SK-N-SH treated with all-trans-retinoic acid at 6 μM for 48 hours (cell line): ENCODE results near the gene SLC22A23.

Source experiments
- ATAC-seq: fragments of 200-7000 bp; cut with Tn5 transposase; 3 replicates; pipeline ENCODE4 v1.9.1; 2020; ENCODE audit warnings: mild to moderate bottlenecking, moderate library complexity
- ARNTL ChIP-seq: fragments of 450-650 bp; formaldehyde crosslinking; IDR thresholded peaks from 2 replicates; pipeline ENCODE4 v1.5.0; 2020; ENCODE audit warnings: low read depth, mild to moderate bottlenecking, moderate library complexity, borderline replicate concordance
- BACH2 ChIP-seq: fragments of 250-450 bp; sonication (Bioruptor Pico); IDR thresholded peaks from 2 replicates; pipeline ENCODE4 v1.9.0; 2021; ENCODE audit warnings: mild to moderate bottlenecking, borderline replicate concordance
- CSDC2 ChIP-seq: fragments of 250-450 bp; sonication (Bioruptor Pico); IDR thresholded peaks from 2 replicates; pipeline ENCODE4 v1.5.0; 2020; ENCODE audit warnings: mild to moderate bottlenecking, moderate library complexity
- ESRRG ChIP-seq: fragments of 250-450 bp; sonication (Bioruptor Pico); IDR thresholded peaks from 2 replicates; pipeline ENCODE4 v1.6.1; 2021; ENCODE audit warnings: mild to moderate bottlenecking
- GLIS3 ChIP-seq: fragments of 250-450 bp; sonication (Bioruptor Pico); IDR thresholded peaks from 2 replicates; pipeline ENCODE4 v1.5.0; 2020; ENCODE audit warnings: mild to moderate bottlenecking, moderate library complexity
- ISL1 ChIP-seq: fragments of 250-450 bp; sonication (Bioruptor Pico); IDR thresholded peaks from 2 replicates; pipeline ENCODE4 v2.1.2; 2022; ENCODE audit warnings: mild to moderate bottlenecking, moderate library complexity
- OSR1 ChIP-seq: fragments of 250-450 bp; sonication (Bioruptor Pico); IDR thresholded peaks from 2 replicates; pipeline ENCODE4 v1.8.0; 2022; ENCODE audit warnings: moderate library complexity, mild to moderate bottlenecking, inconsistent platforms
- PPARA ChIP-seq: fragments of 250-450 bp; sonication (Bioruptor Pico); IDR thresholded peaks from 2 replicates; pipeline ENCODE4 v1.5.0; 2020; ENCODE audit warnings: mild to moderate bottlenecking, borderline replicate concordance
- RARB ChIP-seq: fragments of 250-450 bp; sonication (Bioruptor Pico); IDR thresholded peaks from 2 replicates; pipeline ENCODE4 v1.8.0; 2021; ENCODE audit warnings: mild to moderate bottlenecking, moderate library complexity
- SNAI2 ChIP-seq: fragments of 250-450 bp; sonication (Bioruptor Pico); IDR thresholded peaks from 2 replicates; pipeline ENCODE4 v1.5.0; 2020; ENCODE audit warnings: mild to moderate bottlenecking, moderate library complexity
- TCF4 ChIP-seq: fragments of 250-450 bp; sonication (Bioruptor Pico); IDR thresholded peaks from 2 replicates; pipeline ENCODE4 v1.8.0; 2021; ENCODE audit warnings: mild to moderate bottlenecking, moderate library complexity, borderline replicate concordance
- ZC3H10 ChIP-seq: fragments of 250-450 bp; sonication (Bioruptor Pico); IDR thresholded peaks from 2 replicates; pipeline ENCODE4 v1.5.1; 2021; ENCODE audit warnings: mild to moderate bottlenecking, moderate library complexity
- ZFP3 ChIP-seq: fragments of 250-450 bp; sonication (Bioruptor Pico); IDR thresholded peaks from 2 replicates; pipeline ENCODE4 v1.5.0; 2020; ENCODE audit warnings: mild to moderate bottlenecking, moderate library complexity
- ZNF565 ChIP-seq: fragments of 450-650 bp; formaldehyde crosslinking; conservative IDR thresholded peaks from 2 replicates; pipeline ENCODE4 v1.5.0; 2020; ENCODE audit warnings: low read depth, mild to moderate bottlenecking, moderate library complexity
- ZNF70 ChIP-seq: fragments of 450-650 bp; formaldehyde crosslinking; IDR thresholded peaks from 2 replicates; pipeline ENCODE4 v1.5.0; 2020; ENCODE audit warnings: mild to moderate bottlenecking, moderate library complexity
- ZNF8 ChIP-seq: fragments of 450-650 bp; formaldehyde crosslinking; IDR thresholded peaks from 2 replicates; pipeline ENCODE4 v1.5.0; 2020; ENCODE audit warnings: mild to moderate bottlenecking, moderate library complexity
- TF ChIP-seq, protein P1 (sequence below): fragments of 250-450 bp; sonication (Bioruptor Pico); IDR thresholded peaks from 2 replicates; pipeline ENCODE4 v1.8.0; 2020; ENCODE audit warnings: mild to moderate bottlenecking, moderate library complexity, borderline replicate concordance
- TF ChIP-seq, protein P2 (sequence below): fragments of 250-450 bp; sonication (Bioruptor Pico); IDR thresholded peaks from 2 replicates; pipeline ENCODE4 v1.5.1; 2020; ENCODE audit warnings: low read depth, mild to moderate bottlenecking, moderate library complexity
- TF ChIP-seq, protein P3 (sequence below): fragments of 250-450 bp; sonication (Bioruptor Pico); IDR thresholded peaks from 2 replicates; pipeline ENCODE4 v1.5.1; 2021; ENCODE audit warnings: mild to moderate bottlenecking, moderate library complexity
- TF ChIP-seq, protein P4 (sequence below): fragments of 250-450 bp; sonication (Bioruptor Pico); IDR thresholded peaks from 2 replicates; pipeline ENCODE4 v1.5.0; 2020; ENCODE audit warnings: mild to moderate bottlenecking, moderate library complexity

Gene SLC22A23

DNA sequence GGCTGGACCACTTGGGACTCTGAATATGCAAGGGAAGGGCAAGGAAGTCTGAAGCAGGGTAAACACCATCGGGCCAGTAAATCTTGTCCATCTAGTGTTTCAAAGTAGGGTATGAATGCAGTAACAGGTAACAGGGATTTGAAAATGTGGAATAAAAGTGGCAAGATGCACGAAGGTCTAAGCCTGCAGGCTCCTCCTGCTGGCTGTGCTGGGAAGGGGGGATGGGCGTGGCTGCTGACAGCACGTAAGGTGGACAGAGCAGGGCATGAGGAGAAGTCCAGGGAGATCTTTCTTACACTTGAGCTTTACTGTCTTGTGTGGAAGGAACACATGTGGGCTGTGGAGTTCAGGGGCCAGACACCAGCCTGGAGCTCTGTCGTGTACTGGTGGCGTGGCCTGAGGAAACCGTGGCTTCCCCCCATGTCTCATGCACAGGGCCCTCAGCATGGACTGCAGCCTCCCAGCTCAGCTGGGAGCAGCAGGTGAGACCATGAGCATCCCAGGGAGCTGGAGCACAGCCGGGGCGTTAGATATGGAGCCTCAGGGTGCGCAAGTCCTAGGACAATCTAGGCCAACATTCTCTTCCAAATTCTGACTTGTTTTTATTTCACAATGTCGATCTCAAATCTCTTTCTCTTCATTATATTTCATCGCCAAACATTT lies 84.5 kb downstream of the SLC22A23 start:
- ATAC-seq: peak; percentile 32; the same call in 1 of the 3 replicates
- TF ChIP-seq CSDC2 (CRISPR knock-in tag) (no peak), ZNF70 (CRISPR knock-in tag) (peak; percentile 63), TCF4 (CRISPR knock-in tag) (no peak), SNAI2 (CRISPR knock-in tag) (no peak), OSR1 (CRISPR knock-in tag) (no peak), ZC3H10 (CRISPR knock-in tag) (no peak)
- TF ChIP-seq, protein P1, sequence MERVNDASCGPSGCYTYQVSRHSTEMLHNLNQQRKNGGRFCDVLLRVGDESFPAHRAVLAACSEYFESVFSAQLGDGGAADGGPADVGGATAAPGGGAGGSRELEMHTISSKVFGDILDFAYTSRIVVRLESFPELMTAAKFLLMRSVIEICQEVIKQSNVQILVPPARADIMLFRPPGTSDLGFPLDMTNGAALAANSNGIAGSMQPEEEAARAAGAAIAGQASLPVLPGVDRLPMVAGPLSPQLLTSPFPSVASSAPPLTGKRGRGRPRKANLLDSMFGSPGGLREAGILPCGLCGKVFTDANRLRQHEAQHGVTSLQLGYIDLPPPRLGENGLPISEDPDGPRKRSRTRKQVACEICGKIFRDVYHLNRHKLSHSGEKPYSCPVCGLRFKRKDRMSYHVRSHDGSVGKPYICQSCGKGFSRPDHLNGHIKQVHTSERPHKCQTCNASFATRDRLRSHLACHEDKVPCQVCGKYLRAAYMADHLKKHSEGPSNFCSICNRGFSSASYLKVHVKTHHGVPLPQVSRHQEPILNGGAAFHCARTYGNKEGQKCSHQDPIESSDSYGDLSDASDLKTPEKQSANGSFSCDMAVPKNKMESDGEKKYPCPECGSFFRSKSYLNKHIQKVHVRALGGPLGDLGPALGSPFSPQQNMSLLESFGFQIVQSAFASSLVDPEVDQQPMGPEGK (CRISPR knock-in tag): no peak
- TF ChIP-seq, protein P2, sequence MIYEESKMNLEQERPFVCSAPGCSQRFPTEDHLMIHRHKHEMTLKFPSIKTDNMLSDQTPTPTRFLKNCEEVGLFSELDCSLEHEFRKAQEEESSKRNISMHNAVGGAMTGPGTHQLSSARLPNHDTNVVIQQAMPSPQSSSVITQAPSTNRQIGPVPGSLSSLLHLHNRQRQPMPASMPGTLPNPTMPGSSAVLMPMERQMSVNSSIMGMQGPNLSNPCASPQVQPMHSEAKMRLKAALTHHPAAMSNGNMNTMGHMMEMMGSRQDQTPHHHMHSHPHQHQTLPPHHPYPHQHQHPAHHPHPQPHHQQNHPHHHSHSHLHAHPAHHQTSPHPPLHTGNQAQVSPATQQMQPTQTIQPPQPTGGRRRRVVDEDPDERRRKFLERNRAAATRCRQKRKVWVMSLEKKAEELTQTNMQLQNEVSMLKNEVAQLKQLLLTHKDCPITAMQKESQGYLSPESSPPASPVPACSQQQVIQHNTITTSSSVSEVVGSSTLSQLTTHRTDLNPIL (CRISPR knock-in tag): no peak

DNA sequence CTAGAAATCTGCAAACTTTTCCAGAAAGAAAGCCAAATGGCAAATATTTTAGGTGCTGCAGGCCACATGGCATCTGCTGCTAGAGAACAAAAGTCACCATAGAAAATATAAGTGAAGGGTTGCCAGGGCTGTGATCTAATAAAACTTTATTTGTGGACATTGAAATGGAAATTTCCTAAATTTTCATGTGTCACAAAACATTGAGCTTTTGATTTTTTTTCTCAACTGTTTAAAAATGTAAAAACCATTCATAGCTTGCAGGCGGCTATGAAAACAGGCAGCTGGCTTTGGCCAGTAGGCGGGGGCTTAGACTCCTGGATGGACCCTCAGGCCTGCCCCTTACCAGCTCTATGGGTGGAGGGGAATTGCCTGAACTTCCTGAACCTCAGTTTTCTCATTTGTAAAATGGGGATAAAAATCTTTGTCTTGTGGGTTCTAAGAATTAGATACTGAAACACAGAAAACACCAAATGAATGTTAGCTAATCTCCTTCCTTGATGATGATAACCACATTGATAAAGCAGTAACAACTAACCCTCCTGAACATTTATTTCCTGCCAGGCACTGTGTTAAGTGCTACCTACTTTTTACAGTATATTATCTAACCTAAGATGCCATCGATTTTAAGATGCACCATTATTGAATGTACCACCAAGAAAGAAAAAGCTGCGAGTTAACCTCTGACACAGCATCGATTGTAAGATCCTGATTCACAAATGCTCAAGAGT lies 85.5 kb downstream of the SLC22A23 start:
- ATAC-seq: no peak
- no peak for TF ChIP-seq ESRRG
- no peak for TF ChIP-seq SNAI2 (CRISPR knock-in tag)
- TF ChIP-seq, protein P3, sequence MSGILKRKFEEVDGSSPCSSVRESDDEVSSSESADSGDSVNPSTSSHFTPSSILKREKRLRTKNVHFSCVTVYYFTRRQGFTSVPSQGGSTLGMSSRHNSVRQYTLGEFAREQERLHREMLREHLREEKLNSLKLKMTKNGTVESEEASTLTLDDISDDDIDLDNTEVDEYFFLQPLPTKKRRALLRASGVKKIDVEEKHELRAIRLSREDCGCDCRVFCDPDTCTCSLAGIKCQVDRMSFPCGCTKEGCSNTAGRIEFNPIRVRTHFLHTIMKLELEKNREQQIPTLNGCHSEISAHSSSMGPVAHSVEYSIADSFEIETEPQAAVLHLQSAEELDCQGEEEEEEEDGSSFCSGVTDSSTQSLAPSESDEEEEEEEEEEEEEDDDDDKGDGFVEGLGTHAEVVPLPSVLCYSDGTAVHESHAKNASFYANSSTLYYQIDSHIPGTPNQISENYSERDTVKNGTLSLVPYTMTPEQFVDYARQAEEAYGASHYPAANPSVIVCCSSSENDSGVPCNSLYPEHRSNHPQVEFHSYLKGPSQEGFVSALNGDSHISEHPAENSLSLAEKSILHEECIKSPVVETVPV (CRISPR knock-in tag): no peak
- no peak for TF ChIP-seq OSR1 (CRISPR knock-in tag)
- TF ChIP-seq, protein P2 (CRISPR knock-in tag): no peak
- no peak for TF ChIP-seq ZNF565
- no peak for TF ChIP-seq BACH2 (CRISPR knock-in tag)
- TF ChIP-seq, protein P1 (CRISPR knock-in tag): no peak
- no peak for TF ChIP-seq ZNF8 (CRISPR knock-in tag)
- TF ChIP-seq PPARA: no peak

DNA sequence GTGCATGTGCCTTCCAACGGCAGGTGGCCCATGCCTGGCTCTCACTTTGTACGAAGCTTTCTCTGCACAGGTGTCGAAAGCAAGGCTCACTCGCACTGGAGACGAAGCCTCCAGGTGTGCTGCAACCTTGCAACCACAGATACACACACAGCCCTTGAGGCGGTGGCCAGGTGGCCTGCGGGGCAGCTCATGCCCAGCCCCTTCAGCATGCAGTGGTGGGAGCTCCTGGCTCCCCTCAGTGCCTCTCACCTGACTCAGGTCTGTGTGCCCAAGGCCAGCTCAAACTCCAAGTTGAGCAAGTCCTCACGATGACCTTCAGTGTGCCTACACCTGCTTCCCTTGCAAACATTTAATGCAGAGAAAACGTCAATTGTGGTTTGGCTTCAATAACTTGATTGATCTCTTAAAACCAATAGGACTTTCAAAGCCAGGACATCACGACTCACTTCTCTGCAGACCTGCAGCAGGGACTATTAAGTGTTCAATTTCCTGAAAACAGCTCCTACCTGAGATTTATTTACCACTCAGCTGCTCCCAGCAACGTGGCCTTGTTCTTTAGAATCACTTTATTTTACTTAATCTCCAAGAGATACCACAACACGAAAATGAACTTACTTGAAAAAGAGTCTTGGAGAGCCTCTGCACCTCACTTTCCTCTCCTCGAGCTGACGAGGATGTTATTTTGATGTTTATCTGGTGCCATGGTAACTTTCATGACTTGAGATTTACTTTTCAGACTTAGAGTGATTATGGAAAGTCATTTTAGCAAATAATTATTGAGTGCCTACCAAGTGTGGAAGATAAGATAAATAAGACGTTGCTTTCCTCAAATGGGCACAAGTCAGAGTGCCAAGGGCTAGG lies 86.3 kb downstream of the SLC22A23 start:
- no peak for ATAC-seq
- TF ChIP-seq CSDC2 (CRISPR knock-in tag) (no peak), SNAI2 (CRISPR knock-in tag) (no peak), ARNTL (CRISPR knock-in tag) (no peak), ESRRG (no peak), ISL1 (CRISPR knock-in tag) (no peak), OSR1 (CRISPR knock-in tag) (no peak), GLIS3 (no peak), RARB (no peak), ZNF8 (CRISPR knock-in tag) (no peak), ZFP3 (CRISPR knock-in tag) (no peak), ZNF565 (no peak)
- TF ChIP-seq, protein P2 (CRISPR knock-in tag): no peak
- TF ChIP-seq, protein P4, sequence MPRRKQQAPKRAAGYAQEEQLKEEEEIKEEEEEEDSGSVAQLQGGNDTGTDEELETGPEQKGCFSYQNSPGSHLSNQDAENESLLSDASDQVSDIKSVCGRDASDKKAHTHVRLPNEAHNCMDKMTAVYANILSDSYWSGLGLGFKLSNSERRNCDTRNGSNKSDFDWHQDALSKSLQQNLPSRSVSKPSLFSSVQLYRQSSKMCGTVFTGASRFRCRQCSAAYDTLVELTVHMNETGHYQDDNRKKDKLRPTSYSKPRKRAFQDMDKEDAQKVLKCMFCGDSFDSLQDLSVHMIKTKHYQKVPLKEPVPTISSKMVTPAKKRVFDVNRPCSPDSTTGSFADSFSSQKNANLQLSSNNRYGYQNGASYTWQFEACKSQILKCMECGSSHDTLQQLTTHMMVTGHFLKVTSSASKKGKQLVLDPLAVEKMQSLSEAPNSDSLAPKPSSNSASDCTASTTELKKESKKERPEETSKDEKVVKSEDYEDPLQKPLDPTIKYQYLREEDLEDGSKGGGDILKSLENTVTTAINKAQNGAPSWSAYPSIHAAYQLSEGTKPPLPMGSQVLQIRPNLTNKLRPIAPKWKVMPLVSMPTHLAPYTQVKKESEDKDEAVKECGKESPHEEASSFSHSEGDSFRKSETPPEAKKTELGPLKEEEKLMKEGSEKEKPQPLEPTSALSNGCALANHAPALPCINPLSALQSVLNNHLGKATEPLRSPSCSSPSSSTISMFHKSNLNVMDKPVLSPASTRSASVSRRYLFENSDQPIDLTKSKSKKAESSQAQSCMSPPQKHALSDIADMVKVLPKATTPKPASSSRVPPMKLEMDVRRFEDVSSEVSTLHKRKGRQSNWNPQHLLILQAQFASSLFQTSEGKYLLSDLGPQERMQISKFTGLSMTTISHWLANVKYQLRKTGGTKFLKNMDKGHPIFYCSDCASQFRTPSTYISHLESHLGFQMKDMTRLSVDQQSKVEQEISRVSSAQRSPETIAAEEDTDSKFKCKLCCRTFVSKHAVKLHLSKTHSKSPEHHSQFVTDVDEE: no peak
- TF ChIP-seq, protein P3 (CRISPR knock-in tag): no peak
